SW 1271 (cell line): ENCODE data around the gene MS4A10.
"Not testable (repeated sequence)": the region's sequence is repeated elsewhere in the genome, so short reads cannot be mapped to it uniquely, and the experiment has no call there.

Experiments
- DNase-seq, 2 experiments: peaks; one replicate each; lab custom pipeline; 2025; lab: John Stamatoyannopoulos, UW

Gene MS4A10

DNA sequence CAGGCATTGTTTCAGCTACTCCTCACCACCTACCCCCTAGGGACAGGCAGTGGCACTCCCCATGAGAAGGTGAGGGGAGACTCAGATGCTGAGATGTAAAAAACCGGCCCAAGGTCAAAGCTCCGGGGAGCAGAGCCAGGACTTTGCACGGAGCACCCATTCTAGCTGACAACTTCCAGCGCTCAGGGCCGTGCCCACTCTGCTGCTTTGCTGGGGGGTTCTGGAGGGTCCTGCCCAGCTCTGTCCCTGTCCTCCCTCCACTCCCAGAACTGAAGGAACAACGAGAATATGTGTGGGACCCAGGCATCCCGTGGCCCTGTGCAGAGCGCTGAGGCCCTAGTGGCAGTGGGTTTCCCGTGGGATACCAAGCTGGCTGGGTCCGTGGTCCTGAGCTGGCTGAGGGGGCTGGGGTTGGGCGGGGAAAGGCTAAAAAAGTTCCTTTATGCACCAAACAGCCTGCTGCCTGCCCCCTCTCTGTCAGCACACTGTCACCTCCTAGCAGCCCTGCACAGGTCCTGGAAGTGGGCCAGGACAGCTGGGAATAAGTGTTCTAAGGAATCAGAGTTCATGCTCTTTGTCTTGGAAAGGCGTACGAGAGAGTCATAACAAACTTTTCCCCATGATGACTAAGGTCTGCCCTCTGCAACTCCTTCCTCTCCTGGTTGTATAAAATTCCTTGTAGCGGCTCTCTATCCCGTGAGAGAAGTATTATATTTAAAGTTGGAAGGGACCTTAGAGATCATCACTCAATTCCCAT, 1.9 kb downstream of the MS4A10 start:
- no peak for DNase-seq

DNA sequence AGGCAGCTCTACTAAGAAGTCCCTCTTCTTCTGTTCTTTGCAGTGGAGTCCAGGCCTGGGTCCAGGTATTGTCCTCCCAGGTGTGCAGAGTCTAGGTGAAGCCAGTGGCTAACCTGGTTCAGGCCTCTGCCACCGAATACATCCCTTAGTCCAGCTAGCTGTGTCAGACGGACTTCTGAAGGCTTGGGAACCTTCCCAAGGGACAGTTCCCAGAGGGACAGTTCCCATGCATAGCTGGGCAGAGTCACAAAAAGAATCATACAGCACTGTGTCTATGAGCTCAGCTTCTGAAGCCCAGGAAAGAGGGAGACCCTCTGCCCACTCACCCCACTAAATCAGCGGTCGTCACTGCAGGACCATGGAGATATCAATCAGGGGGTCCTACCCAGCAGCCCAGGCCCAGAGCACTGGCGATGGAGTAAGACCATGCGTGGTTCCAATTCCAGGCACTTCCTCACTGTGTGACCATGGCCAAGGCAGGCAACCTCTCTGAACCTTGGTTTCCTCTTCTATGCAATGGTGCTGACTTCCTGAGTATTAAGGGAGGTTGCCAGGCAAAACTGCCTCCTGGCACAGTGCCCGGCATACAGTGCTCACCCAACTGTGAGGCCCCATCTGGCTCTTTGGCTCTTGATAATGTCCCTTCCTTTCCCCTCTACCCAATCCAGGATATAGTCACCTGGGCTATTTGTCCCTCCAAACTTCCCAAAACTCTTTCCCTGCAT, 3.4 kb downstream of the MS4A10 start:
- DNase-seq, result no peak

DNA sequence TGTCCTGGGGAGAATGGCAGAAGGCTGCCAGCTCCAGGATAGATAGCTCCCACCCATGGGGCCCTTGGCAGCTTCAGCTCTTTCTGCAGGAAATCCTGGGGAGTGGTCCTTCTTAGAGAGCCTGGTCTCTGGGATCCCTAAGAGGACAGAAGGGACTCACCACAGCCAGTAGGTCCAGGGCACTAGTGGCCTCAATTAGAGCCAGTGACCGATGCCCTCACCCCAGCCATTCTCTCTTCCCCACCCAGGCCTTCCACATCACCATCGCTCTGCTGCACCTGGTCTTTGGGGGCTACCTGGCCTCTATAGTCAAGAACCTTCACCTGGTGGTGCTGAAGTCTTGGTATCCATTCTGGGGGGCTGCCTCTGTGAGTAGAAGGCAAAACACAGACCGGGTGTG, 5.6 kb downstream of the MS4A10 start:
- no peak for DNase-seq

DNA sequence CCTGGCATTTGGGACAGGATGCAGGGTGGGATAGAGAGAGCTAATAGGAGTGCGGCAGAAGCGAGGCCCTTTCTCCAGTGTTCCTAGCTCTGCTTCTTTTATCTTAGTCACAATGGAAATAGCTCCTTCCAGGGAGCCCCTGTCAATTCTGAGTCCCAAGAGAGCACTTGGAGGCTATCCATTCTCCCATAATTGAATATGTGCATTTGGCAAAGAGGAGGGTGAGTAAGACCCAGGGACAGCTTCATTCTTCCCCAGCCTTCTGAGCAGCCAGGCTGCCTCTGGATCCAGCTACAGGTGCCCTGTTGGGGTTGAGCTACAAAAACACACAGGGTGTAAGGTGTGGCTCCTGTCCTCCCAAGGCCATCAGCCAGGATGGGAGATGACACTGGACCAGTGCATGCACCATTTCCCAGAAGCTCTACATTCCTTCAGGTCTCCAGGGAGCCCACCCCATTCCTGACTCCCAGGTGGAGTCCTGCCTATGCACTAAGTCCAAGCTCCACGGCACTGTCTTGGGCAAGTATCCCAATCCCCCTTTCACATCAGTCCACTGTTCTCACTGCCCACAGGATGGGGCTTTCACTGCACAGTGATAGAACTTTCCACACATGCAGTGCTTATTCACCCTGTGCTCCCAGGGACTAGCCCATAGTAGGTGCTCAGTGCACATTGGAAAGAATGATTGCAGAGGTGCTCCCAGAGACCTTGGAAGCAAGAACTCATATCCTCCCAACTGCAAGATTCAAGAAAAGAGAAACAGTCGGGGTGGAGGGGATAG, 6.2 kb downstream of the MS4A10 start:
- DNase-seq, result no peak

DNA sequence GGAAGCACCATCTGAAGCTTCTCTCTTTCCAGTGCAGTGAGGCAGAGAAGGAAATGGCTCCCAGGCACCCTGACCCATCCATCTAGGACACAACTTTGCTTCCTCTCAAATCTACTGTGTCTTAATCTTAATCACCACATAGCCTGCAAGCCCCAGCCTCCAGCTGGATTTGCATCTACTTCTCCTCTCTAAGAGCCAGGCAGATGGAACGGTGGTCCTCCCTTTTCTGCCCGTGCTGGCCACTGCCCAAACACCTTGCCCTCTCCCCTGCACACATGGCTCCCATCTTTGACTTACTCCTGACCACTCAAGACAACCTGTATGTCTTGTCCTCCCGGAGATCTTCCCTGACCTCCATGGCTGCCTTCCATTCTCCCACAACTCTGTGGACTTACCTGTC, 7.4 kb downstream of the MS4A10 start:
- no peak for DNase-seq

DNA sequence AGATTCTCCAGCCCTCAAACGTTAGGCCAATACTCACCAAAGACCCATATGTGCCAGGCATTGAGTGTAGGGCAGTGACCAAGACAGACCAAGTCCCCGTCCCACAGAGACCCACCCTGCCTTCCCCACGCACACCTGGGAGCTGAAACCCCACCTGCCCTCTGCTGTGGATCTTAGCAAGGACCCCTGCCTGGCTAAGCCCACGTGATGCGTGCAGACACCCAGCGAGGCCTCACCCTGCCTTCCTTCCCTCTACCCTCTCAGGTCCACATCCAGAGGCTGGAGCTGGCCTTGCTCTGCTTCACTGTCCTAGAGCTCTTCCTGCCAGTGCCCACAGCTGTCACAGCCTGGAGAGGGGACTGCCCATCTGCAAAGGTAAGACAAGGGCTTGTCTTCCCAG, 10.2 kb downstream of the MS4A10 start:
- DNase-seq, result no peak

DNA sequence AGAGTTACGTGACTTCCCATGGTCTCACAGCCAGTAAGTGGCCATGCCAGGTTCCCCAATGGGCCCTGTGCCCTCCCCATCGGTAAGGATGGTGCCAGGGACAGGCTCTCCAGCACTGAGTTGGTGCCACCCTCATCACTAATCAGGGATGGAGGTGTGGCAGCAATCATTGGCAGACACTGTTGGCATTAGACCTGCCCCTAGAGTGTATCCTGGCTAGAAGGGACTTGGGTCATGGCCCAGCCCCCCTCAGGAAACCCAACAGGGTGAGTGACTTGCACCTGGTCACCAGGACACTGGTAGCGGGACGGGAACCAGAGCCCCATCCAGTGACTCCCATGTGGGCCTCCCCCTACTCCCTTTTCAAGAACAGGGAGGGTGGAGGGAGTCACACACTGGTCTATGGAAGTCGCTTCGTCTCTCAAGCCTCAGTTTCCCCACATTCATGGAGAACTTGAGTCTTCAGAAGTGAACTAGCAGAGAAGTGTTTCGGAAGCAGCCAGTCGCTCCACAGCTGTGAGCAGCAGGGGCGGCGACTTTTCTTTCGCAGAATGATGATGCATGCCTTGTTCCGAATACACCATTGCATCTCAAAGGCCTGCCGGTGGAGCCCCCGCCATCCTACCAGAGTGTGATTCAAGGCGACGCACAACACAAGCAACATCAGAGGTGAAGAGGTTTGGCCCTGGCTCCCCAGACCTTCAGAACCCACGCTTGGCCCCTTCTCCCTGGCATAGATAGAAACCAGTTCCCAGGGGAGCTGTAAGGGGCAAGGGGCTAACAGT, 12.9 kb downstream of the MS4A10 start:
- no peak for DNase-seq

DNA sequence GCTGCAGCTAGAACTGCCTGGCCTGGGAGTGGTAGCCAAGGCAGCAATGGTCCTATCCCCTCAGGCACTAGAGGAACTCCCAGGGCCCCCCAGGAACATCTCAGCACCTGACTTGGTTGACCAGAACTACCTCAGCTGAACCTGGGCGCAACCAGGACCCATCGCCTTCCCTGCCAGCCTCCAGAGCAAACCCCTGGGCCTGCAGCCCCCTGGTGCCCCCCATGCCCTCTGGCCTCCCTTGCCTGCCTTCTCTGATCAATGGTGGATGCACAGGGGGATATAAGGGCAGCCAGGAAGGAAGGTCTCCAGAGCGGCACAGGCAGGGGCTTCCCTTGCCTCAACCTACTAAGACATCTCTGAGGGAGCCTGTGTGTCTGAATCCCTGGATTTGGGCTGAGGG, 13.5 kb downstream of the MS4A10 start:
- no peak for DNase-seq

DNA sequence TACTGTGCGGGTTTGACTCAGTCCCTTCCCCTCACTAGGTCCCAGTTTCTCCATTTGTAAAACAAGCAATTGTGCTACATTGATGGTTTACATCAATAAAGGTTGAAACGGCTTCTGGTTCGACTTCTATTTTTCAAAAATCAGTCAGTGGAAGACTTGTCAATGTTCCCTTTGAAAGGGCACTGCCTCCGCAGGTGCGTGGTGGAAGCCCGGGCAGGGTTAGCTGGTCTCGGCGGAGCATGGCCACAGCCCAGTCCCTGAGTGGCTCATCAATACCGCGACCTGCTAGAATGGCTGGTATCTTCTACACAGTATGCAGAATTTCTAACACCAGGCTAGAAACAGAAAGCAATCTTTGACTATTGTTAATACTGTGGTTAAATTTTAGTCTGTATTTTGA, 16.1 kb downstream of the MS4A10 start:
- no peak for DNase-seq

DNA sequence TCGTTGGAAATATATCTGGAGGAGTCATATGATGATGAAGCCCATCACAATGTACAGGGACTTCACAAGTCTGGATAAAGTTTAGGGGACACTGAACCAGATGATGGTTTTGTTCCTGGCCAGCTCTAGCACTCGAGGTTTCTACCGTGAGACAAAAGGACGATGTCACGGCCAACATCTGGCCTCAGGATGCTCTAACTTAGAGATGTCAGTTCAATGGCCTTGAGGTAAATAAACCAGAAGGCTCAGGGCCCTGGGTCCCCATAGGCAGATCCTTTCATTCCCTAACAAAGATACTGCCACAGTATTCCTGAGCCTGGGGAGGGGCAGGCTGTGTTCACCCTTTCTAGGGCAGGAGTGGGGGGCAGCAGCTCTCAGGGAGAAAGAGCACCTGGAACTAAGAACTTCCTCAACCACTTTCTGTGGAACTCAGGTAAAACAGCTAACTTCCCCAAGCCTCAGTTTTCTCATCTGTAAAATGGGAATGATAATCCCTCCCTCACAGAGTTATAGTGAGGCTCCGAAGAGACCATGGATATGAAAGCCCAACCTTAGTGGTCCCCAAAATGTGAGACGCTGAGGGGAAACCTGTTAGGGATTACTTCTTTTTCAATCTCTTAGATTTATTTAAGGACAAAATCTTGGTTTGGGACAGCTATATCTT, 18.3 kb downstream of the MS4A10 start:
- no peak for DNase-seq

DNA sequence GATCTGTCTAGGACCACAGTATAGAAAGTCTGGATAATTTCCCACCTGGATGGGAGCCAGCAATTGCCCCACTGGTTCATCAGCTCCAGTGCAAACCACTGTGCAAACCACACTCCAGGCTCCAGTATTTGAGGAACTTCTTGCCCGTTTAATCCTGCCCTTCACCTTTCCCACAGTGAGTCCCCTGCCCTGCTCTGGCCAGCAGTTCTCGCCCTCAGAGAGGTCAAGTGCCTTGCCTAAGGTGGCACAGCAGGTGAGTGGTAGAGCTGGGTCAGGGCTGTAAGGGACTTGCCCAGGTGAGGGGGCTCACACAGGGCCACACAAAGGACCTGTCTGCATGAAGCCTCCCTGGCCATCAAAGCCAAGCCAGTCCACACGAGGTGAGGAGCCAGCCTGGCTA, 24.1 kb downstream of the MS4A10 start:
- DNase-seq, result no peak

DNA sequence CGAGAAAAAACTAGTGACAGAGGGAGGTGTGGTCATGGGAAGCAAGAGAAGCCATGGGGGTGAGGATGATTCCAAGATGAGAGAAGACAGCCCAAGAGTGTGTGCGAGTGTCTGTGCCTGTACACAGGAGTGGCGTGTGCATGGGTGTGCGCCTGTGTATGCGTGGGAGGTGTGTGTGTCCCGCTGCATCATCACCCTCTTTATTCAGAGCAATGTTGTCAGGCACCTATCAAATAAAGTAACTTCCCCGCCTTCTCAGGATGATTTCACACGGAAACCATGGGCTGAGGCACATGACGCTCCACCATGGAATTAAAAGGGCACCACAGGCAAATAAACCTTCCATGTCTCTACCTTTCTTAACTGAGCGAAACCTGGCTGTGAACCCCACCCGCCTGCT, 24.6 kb downstream of the MS4A10 start:
- no peak for DNase-seq

DNA sequence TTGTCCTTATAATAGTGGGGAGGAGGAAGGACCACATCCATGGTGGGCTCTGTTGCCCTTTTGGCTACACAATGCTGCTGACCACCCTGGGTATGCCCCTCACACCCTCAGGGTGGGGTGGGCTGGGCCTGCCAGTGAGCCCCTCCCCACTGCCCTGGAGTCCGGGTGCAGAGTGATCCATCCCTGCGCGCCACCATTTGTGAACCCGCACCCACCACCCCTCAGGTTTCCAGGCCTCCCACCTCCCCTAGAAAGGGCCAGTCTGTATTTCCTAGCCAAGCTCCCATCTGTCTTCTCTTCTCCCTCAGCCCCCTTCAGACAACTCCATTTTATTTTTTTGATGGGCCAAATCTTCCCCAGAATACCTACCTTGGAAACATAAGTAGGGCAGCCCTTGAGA, 25.0 kb downstream of the MS4A10 start:
- DNase-seq, result no peak

DNA sequence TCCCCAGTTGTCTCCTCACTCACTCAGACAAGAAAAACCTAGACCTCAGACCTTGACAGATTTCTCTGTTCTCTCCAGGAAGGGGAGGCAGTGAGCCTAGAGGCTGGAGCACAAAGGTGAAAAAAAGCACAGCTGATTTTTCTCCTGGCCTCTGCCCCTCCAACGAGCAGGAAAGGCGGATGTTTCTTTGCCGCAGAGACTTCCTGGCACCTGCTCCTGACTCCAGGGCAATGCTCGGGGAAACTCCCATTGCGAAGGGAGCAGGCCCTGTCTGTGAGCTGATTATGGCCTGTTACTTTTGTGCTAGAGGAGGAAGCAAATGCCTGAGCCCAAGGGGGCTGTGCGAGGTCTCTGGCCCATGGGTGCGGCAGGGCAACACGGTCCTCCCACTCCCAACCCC, 25.4 kb downstream of the MS4A10 start:
- DNase-seq, result no peak

DNA sequence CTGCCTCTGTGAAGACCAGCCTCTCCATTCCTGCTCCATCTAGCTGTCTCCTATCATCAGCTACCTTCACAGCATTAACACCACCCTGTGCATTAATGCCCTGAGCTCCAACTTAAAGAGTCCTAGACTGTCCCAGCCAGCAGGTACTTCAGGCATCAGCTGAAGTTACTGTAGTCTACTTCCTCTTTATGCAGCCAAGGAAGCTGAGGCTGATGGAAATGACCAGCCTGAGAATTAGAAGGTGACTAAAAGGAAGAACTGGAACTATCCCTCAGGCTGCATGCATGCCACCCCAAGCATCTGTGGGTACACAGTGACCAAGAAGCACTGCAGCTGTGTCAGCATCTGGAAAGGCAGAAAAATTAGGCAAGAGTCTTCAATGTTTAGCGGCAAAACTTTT, 28.2 kb downstream of the MS4A10 start:
- DNase-seq, result no peak

DNA sequence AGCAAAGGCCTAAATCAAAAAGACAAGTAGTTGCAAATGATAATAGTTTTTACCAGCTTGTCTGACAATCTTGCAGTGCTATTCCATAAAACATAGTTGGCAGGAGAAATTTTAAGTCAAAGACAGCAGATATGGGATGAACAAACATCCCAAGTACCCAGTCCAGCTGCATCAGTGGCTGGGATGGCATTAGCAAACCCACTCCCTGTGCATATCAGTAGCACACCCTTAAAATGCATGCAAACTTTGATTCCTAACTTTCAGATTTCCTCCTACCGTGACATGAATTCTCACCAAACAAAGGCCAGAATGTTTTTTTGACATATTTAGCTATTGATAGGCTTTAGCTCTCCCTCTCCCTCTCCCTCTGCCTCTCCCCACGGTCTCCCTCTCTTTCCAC, 29.0 kb downstream of the MS4A10 start:
- DNase-seq, result no peak

DNA sequence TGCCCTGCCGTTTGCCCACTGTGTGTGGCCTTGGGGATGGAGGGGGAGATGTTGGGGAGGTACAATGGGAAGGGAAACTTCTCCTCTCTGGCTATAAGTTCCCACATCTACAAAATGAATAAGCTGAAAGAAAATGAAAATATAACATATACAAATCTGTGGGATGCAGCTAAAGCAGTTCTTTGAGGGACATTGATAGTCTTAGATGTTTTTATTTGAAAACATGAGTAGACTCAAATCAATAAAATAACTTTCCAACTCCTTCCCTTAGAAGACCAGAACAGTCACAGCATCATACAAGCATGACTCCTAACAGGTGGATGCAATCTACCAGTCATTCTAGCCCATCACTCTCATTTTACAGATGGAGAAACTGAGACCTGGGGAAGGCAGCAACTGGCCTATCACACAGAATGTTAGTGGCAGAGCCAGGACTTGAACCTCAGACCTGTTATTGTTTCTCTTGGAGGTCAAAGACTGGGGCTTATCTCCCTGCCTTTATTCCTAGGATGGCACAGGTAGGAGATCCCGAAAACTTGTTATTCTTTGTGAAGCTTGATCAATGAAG, 31.5 kb downstream of the MS4A10 start:
- DNase-seq, result no peak

DNA sequence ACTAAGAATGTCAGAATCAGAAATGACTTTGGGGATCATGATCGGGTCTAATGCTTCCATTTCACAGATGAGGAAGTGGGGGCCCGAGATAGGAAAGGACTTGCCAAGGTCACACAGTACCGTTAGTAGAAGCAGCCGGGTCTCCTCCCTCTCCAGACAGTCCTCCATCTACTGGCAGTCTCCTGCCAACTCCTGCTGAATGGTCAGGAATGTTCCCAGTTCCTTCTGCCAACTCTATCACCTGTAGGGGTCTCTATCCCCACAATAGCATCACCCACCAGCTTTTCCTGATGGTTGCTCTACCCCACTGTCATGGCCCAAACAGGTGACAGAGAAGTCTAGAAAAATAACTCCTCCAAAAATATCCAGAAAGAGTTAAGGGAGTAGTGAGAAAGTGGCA, 32.9 kb downstream of the MS4A10 start:
- DNase-seq, result no peak

DNA sequence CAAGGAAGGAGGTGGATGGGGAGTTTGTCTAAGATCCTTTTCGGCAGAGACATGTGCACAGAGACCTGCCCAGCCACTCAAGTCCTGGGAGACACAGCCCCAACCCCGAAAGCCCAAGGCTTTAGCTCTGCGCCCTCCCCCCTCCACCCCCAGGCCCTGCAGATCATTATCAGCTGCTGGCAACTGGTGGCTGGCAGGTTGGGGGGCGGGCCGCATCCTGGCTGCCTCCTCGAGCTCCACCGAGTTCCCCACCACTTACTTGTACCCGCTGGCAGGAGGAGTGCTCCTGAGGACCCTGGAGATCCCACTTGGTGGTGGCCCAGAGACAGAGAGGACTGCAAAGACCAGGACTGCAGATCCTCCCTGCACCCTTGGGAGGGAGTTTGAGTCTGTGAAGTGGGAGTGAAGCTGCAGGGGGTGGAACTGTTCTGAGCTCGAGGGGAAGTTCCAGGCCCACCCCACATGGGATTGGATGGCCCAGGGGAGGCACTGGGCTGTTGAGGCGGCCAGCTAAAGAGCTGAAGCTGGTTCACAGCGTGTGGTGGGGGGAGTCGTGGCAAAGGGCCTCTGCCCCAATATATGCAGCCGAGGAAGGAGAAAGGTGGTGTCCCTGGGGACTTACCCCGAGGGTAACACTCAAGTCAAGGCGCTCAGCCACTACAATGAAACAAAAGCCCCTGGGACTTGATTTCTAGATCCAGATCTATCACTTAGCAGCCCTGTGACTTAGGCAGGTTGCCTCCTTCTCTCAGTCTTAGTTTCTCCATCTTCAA, 36.9 kb downstream of the MS4A10 start:
- no peak for DNase-seq

DNA sequence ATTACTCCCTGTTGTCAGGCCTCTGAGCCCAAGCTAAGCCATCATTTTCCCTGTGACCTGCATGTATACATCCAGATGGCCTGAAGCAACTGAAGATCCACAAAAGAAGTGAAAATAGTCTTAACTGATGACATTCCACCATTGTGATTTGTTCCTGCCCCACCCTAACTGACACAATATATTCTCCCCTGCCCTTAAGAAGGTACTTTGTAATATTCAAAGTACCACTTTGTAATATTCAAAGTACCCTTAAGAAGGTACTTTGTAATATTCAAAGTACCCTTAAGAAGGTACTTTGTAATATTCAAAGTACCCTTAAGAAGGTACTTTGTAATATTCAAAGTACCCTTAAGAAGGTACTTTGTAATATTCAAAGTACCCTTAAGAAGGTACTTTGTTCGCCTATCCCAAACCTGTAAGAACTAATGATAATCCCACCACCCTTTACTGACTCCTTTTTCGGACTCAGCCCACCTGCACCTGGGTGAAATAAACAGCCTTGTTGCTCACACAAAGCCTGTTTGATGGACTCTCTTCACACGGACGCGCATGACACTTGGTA, 38.7 kb downstream of the MS4A10 start:
- not testable (repeated sequence) for DNase-seq
